Heart right ventricle (tissue), 16 donors: ENCODE results near the gene HSPBP1. TPM values are rescaled to one million over a fixed set of nuclear protein-coding genes. Genes with fewer than 3 reads are reported as not detected.

Source experiments
- ATAC-seq, 8 donors: fragments of 200-7000 bp; cut with Tn5 transposase; one replicate each; pipeline ENCODE4 v1.9.1; 2020; ENCODE audit warnings: mild to moderate bottlenecking in 8 of 8, moderate library complexity in 8 of 8, moderate number of reproducible peaks in 1 of 8
- DNase-seq, 2 donors: peaks; one replicate each; pipeline ENCODE4 v3.0.0-alpha.2; 2020
- H3K27ac ChIP-seq, 10 donors: fragments of 200-600 bp; sonication (generic) in 2 of 10; one replicate each; pipeline versions ENCODE4 v1.5.0 to v1.8.0; 2020 to 2022; ENCODE audit warnings: mild to moderate bottlenecking in 3 of 10
- H3K27me3 ChIP-seq, 7 donors: fragments of 200-600 bp; one replicate each; pipeline ENCODE4 v1.8.0; 2021 to 2022; ENCODE audit warnings: mild to moderate bottlenecking in 2 of 7
- H3K36me3 ChIP-seq, 9 donors: fragments of 200-600 bp; sonication (generic) in 1 of 9; one replicate each; pipeline versions ENCODE4 v1.5.0 to v1.8.0; 2020 to 2022; ENCODE audit warnings: mild to moderate bottlenecking in 2 of 9
- H3K4me1 ChIP-seq, 9 donors: fragments of 200-600 bp; sonication (generic) in 1 of 9; one replicate each; pipeline versions ENCODE4 v1.5.0 to v1.8.0; 2020 to 2022; ENCODE audit warnings: mild to moderate bottlenecking in 4 of 9
- H3K4me3 ChIP-seq, 10 donors: fragments of 200-600 bp; sonication (generic) in 2 of 10; one replicate each; pipeline versions ENCODE4 v1.5.0 to v1.8.0; 2020 to 2022; ENCODE audit warnings: mild to moderate bottlenecking in 7 of 10, moderate library complexity in 2 of 10
- H3K9me3 ChIP-seq, 11 donors: fragments of 200-600 bp in 10 of 11; sonication (generic) in 2 of 11; one replicate each; pipeline versions ENCODE4 v1.5.0 to v1.8.0; 2013 to 2022; ENCODE audit warnings: mild to moderate bottlenecking in 2 of 11, control low read depth in 1 of 11, moderate library complexity in 1 of 11
- CTCF ChIP-seq, 9 donors: fragments of 200-600 bp; sonication (generic) in 2 of 9; IDR thresholded peaks; one replicate each; pipeline versions ENCODE4 v1.5.0 to v1.8.0; 2021 to 2022; ENCODE audit warnings: antibody characterized with exemption in 9 of 9, mild to moderate bottlenecking in 5 of 9, moderate library complexity in 1 of 9
- WGBS, 2 donors: extraction: QIAGEN DNeasy Blood & Tissue Kit; methylation state at CpG; one replicate each; pipeline ENCODE4 v1.1.7; 2013; ENCODE audit warnings: inconsistent platforms in 1 of 2; 5-methylcytosine and 5-hydroxymethylcytosine counted together
- intact Hi-C, 10 donors: fragments of 100-400 bp; cut with DNase I; formaldehyde crosslinking; loops; one replicate each; pipeline versions ENCODE4 v1.11.1 to v1.14.2; 2022
- polyA plus RNA-seq, 2 donors: library from polyadenylated mRNA; stranded (reverse); fragments of 200-250 nt; gene quantifications; one replicate each; pipeline ENCODE4 v1.2.3, GENCODE V29; 2013
- total RNA-seq, 10 donors: library from RNA; stranded (reverse); fragmentation: NEBNext Ultra II Directional in 3 of 10; extraction: Animal tissue kit (Norgen Biotek cat#: 25700) in 3 of 10; gene quantifications; one replicate each; pipeline versions ENCODE4 v1.2.1 to v1.2.4, GENCODE V29; 2021 to 2023
- donor health status: Arrhythmogenic right ventricular cardiomyopathy.
- donor health status: ischemic (EF 13 %, LVEDD 7.1; RV severe dilation, severe dysfunction).
- donor health status: healthy with polysubstance abuse.
- donor health status: DM: no; HTN: yes; CAD: no.
- donor health status: DM: no; HTN: no; CAD: no.
- donor health status: ischemic (EF 25% LVEDD 6.9; RV normal size, moderate dysfunction).
- donor health status: ischemic (EF 25% LVEDD 5.7; RV mildly dilated, moderate dysfunction).
- donor health status: healthy.
- donor health status: DM: yes; HTN: yes; CAD: no.
- donor health status: Ischemic cardiomyopathy.
- donor health status: ischemic (EF 35%, LVEDD 5.7; RV mildly dilated, moderate dysfunction).
- donor health status: nonischemic (EF 11% LVEDD 7.7; RV severe dilation, severe dysfunction).
- donor health status: DM: yes; HTN: yes; CAD: no.
- donor health status: PGD.
- donor health status: ischemic (EF 29% LVEDD 5.4; RV normal size, mild dysfunction).
- donor health status: nonischemic (EF 23%, LVEDD 6.1; RV moderate dilation, normal function).

The HSPBP1 gene
- total and polyA plus RNA-seq, 12 donors: 26.7 to 83.7 (median 32.6) TPM

- Histone ChIP-seq H3K36me3 (peaks cover 0 to 31% (median 0%) of the 10 kb centered on the region in 9 donors), H3K27me3 (peaks cover 0 to 13% (median 0%) of the 10 kb centered on the region in 7 donors), H3K4me1 (peaks cover 0 to 3% (median 0%) of the 10 kb centered on the region in 9 donors), H3K27ac (no peak overlapping the region), H3K4me3 (no peak overlapping the region), H3K9me3 (no peaks in the 10 kb centered on the region)
- 81 to 82% methylated on average over 8 of the region's 8 CpGs for WGBS, 2 donors
- no peak for TF ChIP-seq CTCF (IDR thresholded peaks at IDR 0.05)
- DNase-seq: no peak
- ATAC-seq: no peak
- intact Hi-C loops: no loop called here
Measured at GRCh38 chr19:55316646-55317045, 36.7 kb upstream of the HSPBP1 start.

- WGBS, 2 donors: 80 to 81% methylated on average over 13 of the region's 13 CpGs
- DNase-seq (no peak), ATAC-seq (no peak)
- no peak for TF ChIP-seq CTCF (IDR thresholded peaks at IDR 0.05)
- Histone ChIP-seq H3K9me3 (no peaks in the 10 kb centered on the region), H3K36me3 (peaks cover 0 to 31% (median 0%) of the 10 kb centered on the region in 9 donors), H3K4me3 (no peak overlapping the region), H3K27ac (no peak overlapping the region), H3K27me3 (peaks cover 0 to 13% (median 0%) of the 10 kb centered on the region in 7 donors), H3K4me1 (peaks cover 0 to 3% (median 0%) of the 10 kb centered on the region in 9 donors)
- intact Hi-C loops: no loop called here
Measured at GRCh38 chr19:55315956-55316525, 36.1 kb upstream of the HSPBP1 start.

- H3K27ac ChIP-seq: no peak overlapping the region
- peaks cover 0 to 2% (median 0%) of the 10 kb centered on the region in 11 donors for H3K9me3 ChIP-seq
- no peak overlapping the region for H3K4me3 ChIP-seq
- TF ChIP-seq CTCF (IDR thresholded peaks at IDR 0.05): no peak
- 86 to 88% methylated on average over 8 of the region's 8 CpGs for WGBS, 2 donors
- peaks cover 0 to 24% (median 0%) of the 10 kb centered on the region in 9 donors for H3K36me3 ChIP-seq
- peaks cover 0 to 1% (median 0%) of the 10 kb centered on the region in 7 donors for H3K27me3 ChIP-seq
- no peaks in the 10 kb centered on the region for H3K4me1 ChIP-seq
- intact Hi-C loops: no loop called here
- DNase-seq (no peak), ATAC-seq (no peak)
Measured at GRCh38 chr19:55314396-55314795, 34.5 kb upstream of the HSPBP1 start.

- no peak for TF ChIP-seq CTCF (IDR thresholded peaks at IDR 0.05)
- Histone ChIP-seq H3K9me3 (peaks cover 0 to 6% (median 0%) of the 10 kb centered on the region in 11 donors), H3K4me3 (no peak overlapping the region), H3K27me3 (no peaks in the 10 kb centered on the region), H3K4me1 (no peaks in the 10 kb centered on the region), H3K36me3 (peaks cover 0 to 28% (median 0%) of the 10 kb centered on the region in 9 donors), H3K27ac (no peak overlapping the region)
- intact Hi-C loops: no loop called here
- DNase-seq (no peak), ATAC-seq (peak in 1 of 8 donors; percentile 13)
- 81 to 86% methylated on average over 42 to 47 of the region's 47 CpGs for WGBS, 2 donors
Measured at GRCh38 chr19:55312621-55313512, 33.0 kb upstream of the HSPBP1 start.
